ENCODE data around the gene NR3C2.
"Not testable (repeated sequence)": the region's sequence is repeated elsewhere in the genome, so short reads cannot be mapped to it uniquely, and the experiment has no call there.

NR3C2 gene

DNA sequence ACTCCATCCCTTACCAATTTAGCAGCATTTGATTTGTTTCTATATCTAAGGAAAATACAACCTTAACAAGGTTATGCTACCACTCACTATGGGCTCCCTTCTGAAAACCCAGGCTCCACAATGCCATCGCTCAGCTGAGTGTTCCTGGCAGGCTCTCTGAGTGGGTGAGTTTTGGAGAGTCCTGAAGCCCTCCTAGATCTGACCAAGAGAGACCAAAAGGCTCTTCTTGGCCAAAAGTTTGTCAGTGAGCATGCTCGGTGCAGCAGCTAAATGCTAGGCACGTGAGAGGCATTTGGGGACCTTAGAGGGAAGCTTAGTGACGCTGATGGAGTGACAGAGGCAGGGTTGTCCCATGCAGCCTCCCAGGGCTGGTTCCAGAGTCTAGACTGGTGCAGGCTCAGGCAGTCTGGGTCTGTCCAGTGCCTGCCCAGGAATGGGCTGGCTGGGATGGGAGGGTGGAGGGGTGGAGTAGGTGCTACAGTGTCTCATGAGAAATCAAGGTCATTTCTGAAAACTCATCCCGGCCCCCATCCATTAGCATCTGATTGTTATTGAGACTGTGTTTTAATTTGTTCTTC is 346.8 kb downstream of the NR3C2 start:
- H3K4me3 ChIP-seq (ENCODE audit: low read depth in 1 of 5, low read length in 5 of 5), result no peak overlapping the region
- peaks cover 7 to 15% (median 8%) of the 10 kb centered on the region in 5 donors for H3K36me3 ChIP-seq (ENCODE audit: control insufficient read depth in 5 of 5, insufficient read depth in 5 of 5, low read length in 5 of 5)
- no peak overlapping the region for H3K27ac ChIP-seq (ENCODE audit: low read depth, low read length)
- H3K27me3 ChIP-seq (ENCODE audit: control insufficient read depth in 5 of 5, insufficient read depth in 4 of 5, low read length in 5 of 5), result no peaks in the 10 kb centered on the region
- H3K9ac ChIP-seq (ENCODE audit: low read length in 5 of 5), result no peak overlapping the region
- peaks cover 2 to 17% (median 8%) of the 10 kb centered on the region in 5 donors for H3K4me1 ChIP-seq (ENCODE audit: control insufficient read depth in 5 of 5, insufficient read depth in 5 of 5, low read length in 5 of 5)
- H3K9me3 ChIP-seq (ENCODE audit: control insufficient read depth in 5 of 5, low read length in 5 of 5), result no peaks in the 10 kb centered on the region

DNA sequence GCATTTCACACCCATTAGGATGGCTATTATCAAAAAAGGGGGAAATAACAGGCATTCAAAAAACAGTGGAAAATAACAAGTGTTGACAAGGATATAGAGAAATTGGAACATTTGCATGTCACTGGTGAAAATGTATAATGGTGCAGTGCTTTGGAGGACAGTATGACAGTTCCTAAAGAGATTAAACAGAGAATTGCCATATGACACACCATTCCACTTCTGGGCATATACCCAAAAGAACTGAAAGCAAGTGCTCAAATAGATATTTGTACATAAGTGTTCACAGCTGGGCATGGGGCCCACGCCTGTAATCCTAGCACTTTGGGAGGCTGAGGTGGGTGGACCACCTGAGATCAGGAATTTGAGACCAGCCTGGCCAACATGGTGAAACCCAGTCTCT is 348.1 kb downstream of the NR3C2 start:
- no peaks in the 10 kb centered on the region for H3K9me3 ChIP-seq (ENCODE audit: control insufficient read depth in 5 of 5, low read length in 5 of 5)
- no peak overlapping the region for H3K4me3 ChIP-seq (ENCODE audit: low read depth in 1 of 5, low read length in 5 of 5)

DNA sequence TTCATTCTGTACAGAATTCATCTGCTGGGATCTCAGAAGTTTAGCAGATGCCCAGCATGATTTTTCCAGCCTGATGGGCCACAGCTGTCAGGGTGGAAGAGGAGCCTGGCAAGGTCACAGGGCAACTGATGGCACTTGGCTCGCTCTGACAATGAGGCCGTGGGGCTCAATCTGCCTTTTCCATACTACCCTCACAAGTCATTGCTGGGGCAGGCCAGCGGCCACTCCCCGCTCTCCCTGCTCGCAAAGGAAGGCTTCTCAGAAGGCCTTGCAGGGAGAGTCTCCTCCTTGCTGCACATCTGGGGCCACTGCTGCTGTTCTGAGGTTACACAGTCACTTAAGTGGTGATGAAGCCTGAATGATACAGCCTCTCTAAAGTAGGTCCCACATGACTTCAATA is 349.1 kb downstream of the NR3C2 start:
- no peak overlapping the region for H3K4me3 ChIP-seq (ENCODE audit: low read depth in 1 of 5, low read length in 5 of 5)
- H3K4me1 ChIP-seq (ENCODE audit: control insufficient read depth in 5 of 5, insufficient read depth in 5 of 5, low read length in 5 of 5), result peaks cover 2 to 17% (median 8%) of the 10 kb centered on the region in 5 donors
- no peaks in the 10 kb centered on the region for H3K9me3 ChIP-seq (ENCODE audit: control insufficient read depth in 5 of 5, low read length in 5 of 5)
- H3K9ac ChIP-seq (ENCODE audit: low read length in 5 of 5), result no peak overlapping the region
- no peaks in the 10 kb centered on the region for H3K27me3 ChIP-seq (ENCODE audit: control insufficient read depth in 5 of 5, insufficient read depth in 4 of 5, low read length in 5 of 5)
- no peak overlapping the region for H3K27ac ChIP-seq (ENCODE audit: low read depth, low read length)
- peaks cover 3 to 19% (median 5%) of the 10 kb centered on the region in 5 donors for H3K36me3 ChIP-seq (ENCODE audit: control insufficient read depth in 5 of 5, insufficient read depth in 5 of 5, low read length in 5 of 5)

More for the DNA sequence above, 348.1 kb downstream of the NR3C2 start:
- Histone ChIP-seq H3K9ac (ENCODE audit: low read length in 5 of 5) (no peak overlapping the region), H3K27ac (ENCODE audit: low read depth, low read length) (no peak overlapping the region), H3K36me3 (ENCODE audit: control insufficient read depth in 5 of 5, insufficient read depth in 5 of 5, low read length in 5 of 5) (peaks cover 7 to 19% (median 8%) of the 10 kb centered on the region in 5 donors), H3K27me3 (ENCODE audit: control insufficient read depth in 5 of 5, insufficient read depth in 4 of 5, low read length in 5 of 5) (no peaks in the 10 kb centered on the region), H3K4me1 (ENCODE audit: control insufficient read depth in 5 of 5, insufficient read depth in 5 of 5, low read length in 5 of 5) (peaks cover 2 to 17% (median 8%) of the 10 kb centered on the region in 5 donors)

DNA sequence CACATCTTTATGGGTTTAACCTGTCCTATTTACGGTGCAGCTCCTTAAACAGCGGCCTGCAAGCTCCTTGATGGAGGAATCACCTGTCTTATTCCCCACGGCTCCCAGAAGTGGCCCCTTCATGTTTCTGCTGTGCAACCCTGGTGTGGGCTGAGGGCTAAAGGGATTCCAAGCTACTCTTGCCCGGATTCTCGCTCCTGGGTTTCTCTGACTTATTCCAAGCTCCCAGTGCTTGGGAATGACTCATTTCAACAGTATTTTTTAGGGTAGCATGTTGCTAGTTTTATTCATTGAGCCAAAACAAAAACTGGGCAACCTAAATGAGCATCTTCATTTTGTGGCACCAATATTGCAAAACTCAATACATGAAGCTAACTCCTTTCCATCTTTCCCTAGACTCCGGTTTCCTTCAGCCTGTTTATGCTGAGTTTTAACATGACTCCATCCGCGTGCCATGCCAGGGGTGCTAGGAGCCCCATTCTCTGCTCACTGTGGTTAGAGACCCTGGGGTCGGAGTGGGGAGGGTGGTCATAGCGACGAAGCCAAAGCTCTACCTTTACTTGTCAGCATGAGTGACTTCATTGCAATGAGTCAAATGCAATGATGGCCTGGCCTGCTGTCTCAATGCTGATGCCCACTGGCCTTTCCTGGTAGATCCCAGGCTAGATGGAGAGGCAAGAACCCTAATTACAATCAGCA is 349.7 kb downstream of the NR3C2 start:
- Histone ChIP-seq H3K27me3 (ENCODE audit: control insufficient read depth in 5 of 5, insufficient read depth in 4 of 5, low read length in 5 of 5) (no peaks in the 10 kb centered on the region), H3K4me1 (ENCODE audit: control insufficient read depth in 5 of 5, insufficient read depth in 5 of 5, low read length in 5 of 5) (peaks cover 2 to 17% (median 8%) of the 10 kb centered on the region in 5 donors), H3K9me3 (ENCODE audit: control insufficient read depth in 5 of 5, low read length in 5 of 5) (no peaks in the 10 kb centered on the region), H3K9ac (ENCODE audit: low read length in 5 of 5) (no peak overlapping the region), H3K36me3 (ENCODE audit: control insufficient read depth in 5 of 5, insufficient read depth in 5 of 5, low read length in 5 of 5) (peaks cover 0 to 19% (median 3%) of the 10 kb centered on the region in 5 donors), H3K4me3 (ENCODE audit: low read depth in 1 of 5, low read length in 5 of 5) (no peak overlapping the region), H3K27ac (ENCODE audit: low read depth, low read length) (no peak overlapping the region)

DNA sequence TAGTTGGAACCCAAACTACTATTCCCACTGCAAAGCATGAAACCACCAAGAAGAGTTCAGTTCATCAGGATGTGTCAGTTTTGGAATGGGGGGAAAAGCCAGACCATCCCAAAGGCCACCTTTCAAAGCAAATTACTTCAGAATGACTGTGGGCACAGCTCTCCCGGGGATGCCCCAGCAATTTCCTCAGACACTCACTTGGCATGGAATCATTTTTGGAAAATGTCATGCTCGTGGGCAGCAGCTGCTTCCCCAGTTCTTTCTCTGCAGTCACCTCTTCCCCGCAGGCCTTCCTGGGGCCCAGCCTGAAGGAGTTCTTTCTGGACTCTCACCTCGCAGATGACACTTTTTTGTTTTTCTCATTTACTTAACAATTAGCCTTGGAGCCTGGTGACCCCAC is 350.3 kb downstream of the NR3C2 start:
- no peaks in the 10 kb centered on the region for H3K9me3 ChIP-seq (ENCODE audit: control insufficient read depth in 5 of 5, low read length in 5 of 5)
- H3K27me3 ChIP-seq (ENCODE audit: control insufficient read depth in 5 of 5, insufficient read depth in 4 of 5, low read length in 5 of 5), result no peaks in the 10 kb centered on the region
- H3K4me1 ChIP-seq (ENCODE audit: control insufficient read depth in 5 of 5, insufficient read depth in 5 of 5, low read length in 5 of 5), result peaks cover 2 to 17% (median 8%) of the 10 kb centered on the region in 5 donors
- H3K27ac ChIP-seq (ENCODE audit: low read depth, low read length), result no peak overlapping the region
- H3K36me3 ChIP-seq (ENCODE audit: control insufficient read depth in 5 of 5, insufficient read depth in 5 of 5, low read length in 5 of 5), result peaks cover 0 to 16% (median 3%) of the 10 kb centered on the region in 5 donors
- no peak overlapping the region for H3K9ac ChIP-seq (ENCODE audit: low read length in 5 of 5)
- no peak overlapping the region for H3K4me3 ChIP-seq (ENCODE audit: low read depth in 1 of 5, low read length in 5 of 5)

DNA sequence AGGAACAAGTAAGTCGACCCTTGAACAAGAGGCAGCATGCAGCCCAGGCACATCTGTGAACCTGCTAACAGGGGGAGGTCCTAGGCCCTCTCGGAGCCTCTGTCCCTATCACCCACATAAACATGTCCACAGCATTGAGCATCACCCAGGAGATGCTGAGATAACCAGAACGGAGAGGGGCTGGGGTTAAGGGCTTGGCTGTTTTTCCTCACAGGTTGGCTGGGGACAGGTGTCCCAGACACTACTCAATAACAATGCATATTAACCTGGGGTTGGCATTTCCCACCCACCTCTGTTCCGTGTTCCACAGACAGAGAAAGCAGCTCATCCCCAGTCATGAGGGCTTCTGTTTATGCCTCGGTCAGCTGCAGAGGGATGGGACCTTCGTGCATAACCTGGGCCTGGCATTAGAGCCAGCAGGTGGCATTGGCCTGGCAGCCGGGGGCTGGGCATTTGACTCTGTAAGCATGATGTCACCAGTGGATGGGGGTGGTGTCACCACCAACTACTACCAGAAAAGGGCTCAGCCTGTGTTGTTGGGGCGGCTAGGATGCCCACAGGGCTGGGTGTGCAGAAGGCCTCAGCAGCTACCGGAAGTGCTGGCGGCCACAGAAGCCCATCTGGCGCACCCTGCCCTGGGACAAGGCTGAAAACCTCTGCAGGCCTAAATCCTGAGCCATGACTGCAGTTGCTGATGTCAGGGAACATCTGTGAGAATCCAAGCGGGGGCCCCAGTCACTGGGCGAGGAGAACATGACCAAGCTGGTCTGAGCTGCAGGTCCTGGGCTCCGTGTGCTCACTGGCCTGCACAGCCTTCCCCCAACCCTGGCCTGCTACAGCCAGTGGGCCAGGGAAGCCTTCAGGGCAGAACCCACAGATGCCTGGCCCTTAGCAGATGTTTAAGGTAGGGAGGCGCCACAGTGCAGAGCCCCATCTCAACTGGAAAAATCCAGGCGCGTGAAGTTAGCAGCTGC is 351.4 kb downstream of the NR3C2 start:
- H3K9me3 ChIP-seq (ENCODE audit: control insufficient read depth in 5 of 5, low read length in 5 of 5), result no peaks in the 10 kb centered on the region
- no peaks in the 10 kb centered on the region for H3K27me3 ChIP-seq (ENCODE audit: control insufficient read depth in 5 of 5, insufficient read depth in 4 of 5, low read length in 5 of 5)
- H3K27ac ChIP-seq (ENCODE audit: low read depth, low read length), result no peak overlapping the region
- no peak overlapping the region for H3K4me3 ChIP-seq (ENCODE audit: low read depth in 1 of 5, low read length in 5 of 5)
- peaks cover 2 to 17% (median 8%) of the 10 kb centered on the region in 5 donors for H3K4me1 ChIP-seq (ENCODE audit: control insufficient read depth in 5 of 5, insufficient read depth in 5 of 5, low read length in 5 of 5)
- H3K36me3 ChIP-seq (ENCODE audit: control insufficient read depth in 5 of 5, insufficient read depth in 5 of 5, low read length in 5 of 5), result peaks cover 0 to 13% (median 3%) of the 10 kb centered on the region in 5 donors
- no peak overlapping the region for H3K9ac ChIP-seq (ENCODE audit: low read length in 5 of 5)

DNA sequence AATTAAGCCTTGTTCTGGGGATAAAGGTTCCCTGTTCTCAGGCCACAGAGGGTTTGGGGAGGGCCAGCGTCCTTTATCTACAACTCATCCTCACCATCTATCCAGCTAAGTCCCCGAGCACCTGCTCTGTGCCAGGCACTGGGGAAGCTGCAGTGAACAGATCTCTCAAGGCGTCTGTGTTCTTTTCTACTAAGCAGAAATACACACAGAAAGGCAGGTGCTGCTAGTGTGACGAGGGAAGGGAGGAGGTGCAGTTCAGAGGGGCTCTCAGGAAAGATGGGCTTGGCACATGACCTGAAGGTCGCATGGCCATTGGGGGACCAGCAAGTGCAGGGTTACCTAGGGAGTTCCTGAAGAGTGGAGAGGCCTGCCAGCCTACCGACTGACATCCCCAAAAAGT is 352.2 kb downstream of the NR3C2 start:
- Histone ChIP-seq H3K4me1 (ENCODE audit: control insufficient read depth in 5 of 5, insufficient read depth in 5 of 5, low read length in 5 of 5) (peaks cover 2 to 17% (median 8%) of the 10 kb centered on the region in 5 donors), H3K36me3 (ENCODE audit: control insufficient read depth in 5 of 5, insufficient read depth in 5 of 5, low read length in 5 of 5) (peaks cover 0 to 13% (median 3%) of the 10 kb centered on the region in 5 donors), H3K9ac (ENCODE audit: low read length in 5 of 5) (no peak overlapping the region), H3K27me3 (ENCODE audit: control insufficient read depth in 5 of 5, insufficient read depth in 4 of 5, low read length in 5 of 5) (no peaks in the 10 kb centered on the region), H3K9me3 (ENCODE audit: control insufficient read depth in 5 of 5, low read length in 5 of 5) (no peaks in the 10 kb centered on the region), H3K4me3 (ENCODE audit: low read depth in 1 of 5, low read length in 5 of 5) (no peak overlapping the region), H3K27ac (ENCODE audit: low read depth, low read length) (no peak overlapping the region)

DNA sequence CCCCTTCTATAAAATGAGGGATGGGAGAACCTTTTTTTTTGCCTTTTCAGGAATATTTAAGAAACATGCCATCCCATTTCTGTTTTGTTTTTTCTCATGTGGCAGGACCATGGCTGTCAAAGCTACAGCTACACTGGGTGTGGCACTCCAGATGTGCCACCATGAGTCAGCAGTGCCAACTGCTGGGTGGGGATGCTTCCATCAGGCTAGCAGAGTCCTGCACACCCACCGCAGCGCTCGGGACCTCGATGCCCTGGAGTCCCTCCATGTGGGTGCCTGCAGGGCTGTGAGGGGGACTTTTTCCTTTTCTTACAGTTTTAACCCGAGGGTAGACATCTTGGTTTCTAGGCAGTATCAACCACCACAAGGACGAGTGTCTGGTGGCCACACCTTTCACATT is 352.6 kb downstream of the NR3C2 start:
- Histone ChIP-seq H3K36me3 (ENCODE audit: control insufficient read depth in 5 of 5, insufficient read depth in 5 of 5, low read length in 5 of 5) (peaks cover 0 to 13% (median 3%) of the 10 kb centered on the region in 5 donors), H3K4me1 (ENCODE audit: control insufficient read depth in 5 of 5, insufficient read depth in 5 of 5, low read length in 5 of 5) (peaks cover 2 to 17% (median 8%) of the 10 kb centered on the region in 5 donors), H3K27ac (ENCODE audit: low read depth, low read length) (no peak overlapping the region), H3K27me3 (ENCODE audit: control insufficient read depth in 5 of 5, insufficient read depth in 4 of 5, low read length in 5 of 5) (no peaks in the 10 kb centered on the region), H3K4me3 (ENCODE audit: low read depth in 1 of 5, low read length in 5 of 5) (no peak overlapping the region), H3K9me3 (ENCODE audit: control insufficient read depth in 5 of 5, low read length in 5 of 5) (no peaks in the 10 kb centered on the region), H3K9ac (ENCODE audit: low read length in 5 of 5) (no peak overlapping the region)

DNA sequence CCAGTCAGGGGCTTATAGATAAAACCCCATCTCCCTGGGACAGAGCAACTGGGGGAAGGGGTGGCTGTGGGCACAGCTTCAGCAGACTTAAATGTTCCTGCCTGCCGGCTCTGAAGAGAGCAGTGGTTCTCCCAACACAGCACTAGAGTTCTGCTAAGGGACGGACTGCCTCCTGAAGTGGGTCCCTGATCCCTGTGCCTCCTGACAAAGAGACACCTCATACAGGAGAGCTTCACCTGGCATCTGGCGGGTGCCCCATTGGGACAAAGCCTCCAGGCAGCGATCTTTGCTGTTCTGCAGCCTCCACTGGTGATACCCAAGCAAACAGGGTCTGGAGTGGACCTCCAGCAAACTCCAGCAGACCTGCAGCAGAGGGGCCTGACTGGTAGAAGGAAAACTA is 359.1 kb downstream of the NR3C2 start:
- not testable (repeated sequence) for H3K4me1 ChIP-seq (ENCODE audit: control insufficient read depth in 5 of 5, insufficient read depth in 5 of 5, low read length in 5 of 5); H3K4me3 ChIP-seq (ENCODE audit: low read depth in 1 of 5, low read length in 5 of 5); H3K9ac ChIP-seq (ENCODE audit: low read length in 5 of 5); H3K27ac ChIP-seq (ENCODE audit: low read depth, low read length); H3K9me3 ChIP-seq (ENCODE audit: control insufficient read depth in 5 of 5, low read length in 5 of 5); H3K27me3 ChIP-seq (ENCODE audit: control insufficient read depth in 5 of 5, insufficient read depth in 4 of 5, low read length in 5 of 5)
- H3K36me3 ChIP-seq (ENCODE audit: control insufficient read depth in 5 of 5, insufficient read depth in 5 of 5, low read length in 5 of 5), result peaks cover 6 to 40% (median 23%) of the 10 kb centered on the region in 5 donors

Data from subcutaneous abdominal adipose tissue (tissue), 5 donors.